Globus pallidus (tissue), 1 donor: ENCODE data around the gene UBAC2.

Experiments
- DNase-seq: peaks from one replicate; pipeline ENCODE4 v3.0.0-alpha.2; 2015; ENCODE audit warnings: low spot score

Gene UBAC2

GRCh38 chr13:99418103-99418842 is 217.6 kb downstream of the UBAC2 start:
- no peak for DNase-seq

- no peak for DNase-seq
Observed at GRCh38 chr13:99418843-99419140, 218.1 kb downstream of the UBAC2 start.

GRCh38 chr13:99419591-99420243 is 219.1 kb downstream of the UBAC2 start:
- no peak for DNase-seq

- no peak for DNase-seq
Observed at GRCh38 chr13:99421271-99421670, 220.6 kb downstream of the UBAC2 start.

- no peak for DNase-seq
Observed at GRCh38 chr13:99421758-99422585, 221.3 kb downstream of the UBAC2 start.

GRCh38 chr13:99422586-99423220 is 222.0 kb downstream of the UBAC2 start:
- DNase-seq: no peak

GRCh38 chr13:99425485-99426341 is 225.1 kb downstream of the UBAC2 start:
- DNase-seq: peak; percentile 19

- no peak for DNase-seq
Observed at GRCh38 chr13:99426426-99426825, 225.8 kb downstream of the UBAC2 start.

- no peak for DNase-seq
Observed at GRCh38 chr13:99429670-99430069, 229.0 kb downstream of the UBAC2 start.

GRCh38 chr13:99431927-99432608 is 231.4 kb downstream of the UBAC2 start:
- DNase-seq: no peak

GRCh38 chr13:99432609-99433542 is 232.2 kb downstream of the UBAC2 start:
- DNase-seq: peak; percentile 31

- DNase-seq: no peak
Observed at GRCh38 chr13:99433543-99434075, 233.0 kb downstream of the UBAC2 start.

GRCh38 chr13:99434258-99434788 is 233.7 kb downstream of the UBAC2 start:
- DNase-seq: no peak

GRCh38 chr13:99435116-99435515 is 234.5 kb downstream of the UBAC2 start:
- DNase-seq: no peak

GRCh38 chr13:99435998-99436397 is 235.3 kb downstream of the UBAC2 start:
- no peak for DNase-seq
